HepG2 (cell line): ENCODE results near the gene NPPA. TPM values are rescaled to one million over a fixed set of nuclear protein-coding genes. Genes with fewer than 3 reads are reported as not detected.

Experiments
- HES4 ChIP-seq: sonication (generic); formaldehyde crosslinking; IDR thresholded peaks from 2 replicates; pipeline ENCODE4 v1.9.0; 2021; ENCODE audit warnings: mild to moderate bottlenecking, missing genetic modification reagents, borderline replicate concordance
- JUN ChIP-seq: sonication (generic); formaldehyde crosslinking; IDR thresholded peaks from 2 replicates; pipeline ENCODE4 v1.4.0; 2020; ENCODE audit warnings: mild to moderate bottlenecking, missing genetic modification reagents
- MBD4 ChIP-seq: IDR thresholded peaks from 2 replicates; pipeline ENCODE4 v1.6.1; 2012; ENCODE audit warnings: low read length, inconsistent platforms, borderline replicate concordance
- POGZ ChIP-seq: sonication (generic); formaldehyde crosslinking; IDR thresholded peaks from 2 replicates; pipeline ENCODE4 v1.4.0; 2020; ENCODE audit warnings: mild to moderate bottlenecking, missing genetic modification reagents
- RFXAP ChIP-seq: sonication (generic); formaldehyde crosslinking; IDR thresholded peaks from 2 replicates; pipeline ENCODE4 v1.4.0; 2020; ENCODE audit warnings: missing genetic modification reagents, borderline replicate concordance
- SOX13 ChIP-seq, 3 experiments: fragments of 450-650 bp in 1 of 3; sonication (generic) in 1 of 3; formaldehyde crosslinking in 1 of 3; IDR thresholded peaks in 2 of 3; conservative IDR thresholded peaks in 1 of 3; 2 replicates each; pipeline versions ENCODE4 v1.5.0 to v1.6.1; 2016 to 2020; ENCODE audit warnings: antibody characterized with exemption in 1 of 3, mild to moderate bottlenecking in 1 of 3, missing compliant biosample characterization in 1 of 3, missing genetic modification reagents in 1 of 3, moderate library complexity in 1 of 3
- ZBTB1 ChIP-seq: sonication (generic); formaldehyde crosslinking; IDR thresholded peaks from 2 replicates; pipeline ENCODE4 v1.4.0; 2020; ENCODE audit warnings: missing genetic modification reagents, borderline replicate concordance
- ZBTB20 ChIP-seq: sonication (generic); formaldehyde crosslinking; IDR thresholded peaks from 2 replicates; pipeline ENCODE4 v1.8.1; 2023; ENCODE audit warnings: missing genetic modification reagents, low read depth, mild to moderate bottlenecking, borderline replicate concordance
- ZNF24 ChIP-seq: fragments of 450-650 bp; IDR thresholded peaks from 2 replicates; pipeline ENCODE4 v1.6.1; 2017; ENCODE audit warnings: antibody characterized with exemption, mild to moderate bottlenecking
- ZNF33A ChIP-seq: sonication (generic); formaldehyde crosslinking; IDR thresholded peaks from 2 replicates; pipeline ENCODE4 v1.5.1; 2020; ENCODE audit warnings: missing genetic modification reagents, mild to moderate bottlenecking, moderate library complexity, borderline replicate concordance
- ZNF607 ChIP-seq: sonication (generic); formaldehyde crosslinking; IDR thresholded peaks from 2 replicates; pipeline ENCODE4 v1.5.1; 2020; ENCODE audit warnings: missing genetic modification reagents, mild to moderate bottlenecking, borderline replicate concordance
- ZNF619 ChIP-seq: sonication (generic); formaldehyde crosslinking; IDR thresholded peaks from 2 replicates; pipeline ENCODE4 v1.4.0; 2020; ENCODE audit warnings: mild to moderate bottlenecking, missing genetic modification reagents
- ZNF629 ChIP-seq: sonication (generic); formaldehyde crosslinking; conservative IDR thresholded peaks from 2 replicates; pipeline ENCODE4 v1.5.0; 2020; ENCODE audit warnings: missing genetic modification reagents
- ZNF691 ChIP-seq: sonication (generic); formaldehyde crosslinking; IDR thresholded peaks from 2 replicates; pipeline ENCODE4 v1.4.0; 2020; ENCODE audit warnings: missing genetic modification reagents, low read depth, mild to moderate bottlenecking, borderline replicate concordance
- ZSCAN20 ChIP-seq: sonication (generic); formaldehyde crosslinking; IDR thresholded peaks from 2 replicates; pipeline ENCODE4 v1.4.0; 2020; ENCODE audit warnings: missing genetic modification reagents, mild to moderate bottlenecking, borderline replicate concordance
- polyA plus RNA-seq, 8 experiments: library from polyadenylated mRNA; depleted of rRNA in 3 of 8; stranded (reverse) in 7 of 8; unstranded in 1 of 8; fragments of >200 nt; fragmentation: Illumina TruSeq in 4 of 8; extraction: Trizol in 4 of 8; gene quantifications; 2 replicates each; pipeline versions ENCODE4 v1.2.1 to v1.2.3, GENCODE V29; 2011 to 2016; ENCODE audit warnings: low read depth in 4 of 8, missing spikeins in 1 of 8, mixed read lengths in 1 of 8; ENCODE audit not compliant: insufficient read depth in 1 of 8
- total RNA-seq, 5 experiments: library from RNA; depleted of rRNA; stranded (reverse); fragments of >200 nt; fragmentation: Illumina TruSeq; extraction: Trizol; gene quantifications; 2 replicates each; pipeline ENCODE4 v1.2.3, GENCODE V29; 2016; ENCODE audit warnings: low read depth in 1 of 5
- TF ChIP-seq, protein P1 (sequence below): sonication (generic); formaldehyde crosslinking; IDR thresholded peaks from 2 replicates; pipeline ENCODE4 v1.5.0; 2020; ENCODE audit warnings: mild to moderate bottlenecking, missing genetic modification reagents
- TF ChIP-seq, protein P2 (sequence below): IDR thresholded peaks from 2 replicates; pipeline ENCODE4 v1.6.1; 2016
- TF ChIP-seq, protein P3 (sequence below): sonication (generic); formaldehyde crosslinking; conservative IDR thresholded peaks from 2 replicates; pipeline ENCODE4 v1.4.0; 2020; ENCODE audit warnings: missing genetic modification reagents
- TF ChIP-seq, protein P4 (sequence below): sonication (generic); formaldehyde crosslinking; IDR thresholded peaks from 2 replicates; pipeline ENCODE4 v1.5.0; 2020; ENCODE audit warnings: mild to moderate bottlenecking, low read depth, missing genetic modification reagents, borderline replicate concordance

The NPPA gene
- total and polyA plus RNA-seq, 2 of the 13 experiments (the other 11 are each of a cell fraction or from before 2014, with no cell fraction given), result not detected

- TF ChIP-seq, protein P1, sequence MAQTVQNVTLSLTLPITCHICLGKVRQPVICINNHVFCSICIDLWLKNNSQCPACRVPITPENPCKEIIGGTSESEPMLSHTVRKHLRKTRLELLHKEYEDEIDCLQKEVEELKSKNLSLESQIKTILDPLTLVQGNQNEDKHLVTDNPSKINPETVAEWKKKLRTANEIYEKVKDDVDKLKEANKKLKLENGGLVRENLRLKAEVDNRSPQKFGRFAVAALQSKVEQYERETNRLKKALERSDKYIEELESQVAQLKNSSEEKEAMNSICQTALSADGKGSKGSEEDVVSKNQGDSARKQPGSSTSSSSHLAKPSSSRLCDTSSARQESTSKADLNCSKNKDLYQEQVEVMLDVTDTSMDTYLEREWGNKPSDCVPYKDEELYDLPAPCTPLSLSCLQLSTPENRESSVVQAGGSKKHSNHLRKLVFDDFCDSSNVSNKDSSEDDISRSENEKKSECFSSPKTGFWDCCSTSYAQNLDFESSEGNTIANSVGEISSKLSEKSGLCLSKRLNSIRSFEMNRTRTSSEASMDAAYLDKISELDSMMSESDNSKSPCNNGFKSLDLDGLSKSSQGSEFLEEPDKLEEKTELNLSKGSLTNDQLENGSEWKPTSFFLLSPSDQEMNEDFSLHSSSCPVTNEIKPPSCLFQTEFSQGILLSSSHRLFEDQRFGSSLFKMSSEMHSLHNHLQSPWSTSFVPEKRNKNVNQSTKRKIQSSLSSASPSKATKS, result no peak
- TF ChIP-seq MBD4, result no peak
- TF ChIP-seq, protein P2, sequence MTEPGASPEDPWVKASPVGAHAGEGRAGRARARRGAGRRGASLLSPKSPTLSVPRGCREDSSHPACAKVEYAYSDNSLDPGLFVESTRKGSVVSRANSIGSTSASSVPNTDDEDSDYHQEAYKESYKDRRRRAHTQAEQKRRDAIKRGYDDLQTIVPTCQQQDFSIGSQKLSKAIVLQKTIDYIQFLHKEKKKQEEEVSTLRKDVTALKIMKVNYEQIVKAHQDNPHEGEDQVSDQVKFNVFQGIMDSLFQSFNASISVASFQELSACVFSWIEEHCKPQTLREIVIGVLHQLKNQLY (CRISPR knock-in tag), result peak; percentile 79; the same call in 1 of the 2 replicates
- peak; percentile 38; the same call in 1 of the 2 replicates for TF ChIP-seq ZNF629 (CRISPR knock-in tag)
- peak; percentile 88; the same call in 1 of the 2 replicates for TF ChIP-seq ZBTB1
- TF ChIP-seq ZBTB20, result peak; percentile 94
- peak; percentile 95; the same call in 1 of the 2 replicates for TF ChIP-seq ZNF691 (CRISPR knock-in tag)
- peak; percentile 98 for TF ChIP-seq ZNF607 (CRISPR knock-in tag)
- peak; percentile 98; the same call in 1 of the 2 replicates for TF ChIP-seq ZSCAN20 (CRISPR knock-in tag)
- no peak for TF ChIP-seq JUN
- TF ChIP-seq, protein P3, sequence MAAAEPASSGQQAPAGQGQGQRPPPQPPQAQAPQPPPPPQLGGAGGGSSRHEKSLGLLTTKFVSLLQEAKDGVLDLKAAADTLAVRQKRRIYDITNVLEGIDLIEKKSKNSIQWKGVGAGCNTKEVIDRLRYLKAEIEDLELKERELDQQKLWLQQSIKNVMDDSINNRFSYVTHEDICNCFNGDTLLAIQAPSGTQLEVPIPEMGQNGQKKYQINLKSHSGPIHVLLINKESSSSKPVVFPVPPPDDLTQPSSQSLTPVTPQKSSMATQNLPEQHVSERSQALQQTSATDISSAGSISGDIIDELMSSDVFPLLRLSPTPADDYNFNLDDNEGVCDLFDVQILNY (CRISPR knock-in tag), result peak; percentile 85
- no peak for TF ChIP-seq SOX13 (IDR thresholded peaks at IDR 0.05)
- TF ChIP-seq SOX13 (CRISPR knock-in tag; conservative IDR thresholded peaks at IDR 0.05 in 1 of 2, IDR thresholded peaks at IDR 0.05 in 1 of 2), result peak in 1 of 2 experiments; percentile 71; a peak in 2 of 4 replicates
- no peak for TF ChIP-seq ZNF619 (CRISPR knock-in tag)
- TF ChIP-seq POGZ (CRISPR knock-in tag), result no peak
- TF ChIP-seq ZNF33A, result no peak
- TF ChIP-seq RFXAP, result peak; percentile 92
- TF ChIP-seq, protein P4, sequence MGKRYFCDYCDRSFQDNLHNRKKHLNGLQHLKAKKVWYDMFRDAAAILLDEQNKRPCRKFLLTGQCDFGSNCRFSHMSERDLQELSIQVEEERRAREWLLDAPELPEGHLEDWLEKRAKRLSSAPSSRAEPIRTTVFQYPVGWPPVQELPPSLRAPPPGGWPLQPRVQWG, result no peak
- no peak for TF ChIP-seq ZNF24
- TF ChIP-seq HES4, result peak; percentile 99
These were observed 11.6 kb upstream of the NPPA start (continued) for GRCh38 chr1:11858968-11859871.
